Measurements from ENCODE around the gene MED6.

The MED6 gene

GRCh38 chr14:70597731-70598130, 2.7 kb downstream of the MED6 start:
- no peak for DNase-seq

- DNase-seq, result no peak
Observed at GRCh38 chr14:70595443-70596185, 4.8 kb downstream of the MED6 start.

GRCh38 chr14:70594461-70594860, 6.0 kb downstream of the MED6 start:
- no peak for DNase-seq

GRCh38 chr14:70585231-70585630, 15.2 kb downstream of the MED6 start:
- no peak for DNase-seq

- DNase-seq, result no peak
Observed at GRCh38 chr14:70576891-70577290, 23.6 kb downstream of the MED6 start.

- DNase-seq, result no peak
Observed at GRCh38 chr14:70573050-70573449, 27.4 kb downstream of the MED6 start.

DNA sequence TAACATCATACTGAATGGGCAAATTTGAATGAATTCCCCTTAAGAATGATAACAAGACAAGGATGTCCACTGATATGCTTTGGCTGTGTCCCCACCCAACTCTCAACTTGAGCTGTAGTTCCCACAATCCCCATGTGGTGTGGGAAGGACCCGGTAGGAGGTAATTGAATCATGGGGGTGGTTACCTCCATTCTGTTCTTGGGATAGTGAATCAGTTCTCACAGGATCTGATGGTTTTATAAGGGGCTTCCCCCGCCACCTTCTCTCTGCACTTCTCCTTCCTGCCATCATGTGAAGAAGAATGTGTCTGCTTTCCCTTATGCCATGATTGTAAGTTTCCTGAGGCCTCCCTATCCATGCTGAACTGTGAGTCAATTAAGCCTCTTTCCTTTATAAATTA, 29.3 kb downstream of the MED6 start:
- DNase-seq, result no peak

DNA sequence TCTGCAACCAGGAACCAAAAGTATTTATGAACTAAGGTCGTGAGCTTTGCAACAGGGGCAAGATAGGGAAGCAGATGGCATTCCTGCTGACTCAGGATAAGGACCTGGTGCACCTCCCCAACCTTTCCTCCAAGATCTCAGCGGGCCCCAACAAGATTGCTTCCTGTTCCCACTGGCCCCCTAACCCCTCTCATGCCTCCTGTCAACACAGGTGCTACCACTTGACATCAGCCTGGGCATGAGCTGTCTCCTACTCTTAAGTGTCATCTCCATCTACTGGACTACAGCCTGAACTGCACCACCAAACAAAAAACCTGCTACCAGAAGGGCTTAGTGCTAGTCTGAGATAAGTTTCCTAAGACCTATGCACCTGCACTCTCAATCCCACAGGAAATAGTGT, 32.7 kb downstream of the MED6 start:
- no peak for DNase-seq

- no peak for DNase-seq
Observed at GRCh38 chr14:70563869-70564268, 36.6 kb downstream of the MED6 start.

GRCh38 chr14:70563417-70563816, 37.0 kb downstream of the MED6 start:
- DNase-seq, result no peak

DNA sequence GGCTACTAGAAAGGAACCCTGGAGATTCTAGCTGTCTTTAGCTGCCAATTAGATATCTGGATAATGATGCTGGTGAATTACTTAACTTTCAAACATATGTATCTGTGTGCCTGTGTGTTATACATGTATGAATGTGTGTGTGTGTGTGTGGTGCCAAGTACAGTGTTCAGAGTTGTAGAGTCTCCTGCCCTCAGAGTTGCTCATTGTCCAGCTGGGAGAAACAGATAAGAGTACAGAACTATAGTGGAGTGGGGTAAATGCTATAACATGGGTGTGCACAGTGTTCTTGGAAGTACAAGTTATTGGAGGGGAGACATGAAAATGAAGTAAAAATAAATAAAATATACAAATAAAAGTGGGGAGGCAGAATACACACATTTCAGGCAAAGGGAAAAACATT, 42.1 kb downstream of the MED6 start:
- DNase-seq, result no peak

- no peak for DNase-seq
Observed at GRCh38 chr14:70555890-70556289, 44.6 kb downstream of the MED6 start.

DNA sequence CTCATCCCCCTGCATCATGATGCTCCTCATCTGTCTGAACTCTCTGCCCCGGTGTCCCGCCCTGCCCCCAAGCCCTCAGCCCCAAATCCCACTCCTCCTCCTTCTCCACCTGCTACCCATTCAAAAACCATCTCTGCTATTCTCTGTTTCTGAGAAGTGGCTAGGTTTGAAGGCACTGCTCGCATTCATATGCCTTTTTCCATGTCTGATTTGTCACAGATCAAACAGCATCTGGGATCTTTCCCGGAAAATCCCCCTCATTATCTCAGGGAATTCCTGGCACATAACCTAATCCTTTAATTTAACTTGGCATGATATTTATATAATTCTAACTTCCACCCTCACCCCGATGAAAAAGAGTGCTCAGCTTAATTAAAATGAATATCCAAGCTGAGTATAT, 62.4 kb downstream of the MED6 start:
- DNase-seq, result no peak

- no peak for DNase-seq
Observed at GRCh38 chr14:70536830-70537229, 63.6 kb downstream of the MED6 start.

GRCh38 chr14:70534904-70535303, 65.6 kb downstream of the MED6 start, which contains the start of gene ADAM20:
Gene ADAM20 (minus strand): TSS chr14:70535004. CDS start chr14:70524757, 10,247 bp downstream.
- DNase-seq, result no peak
